ENCODE measurements around the gene TEDDM1.

- TF ChIP-seq, protein P1, sequence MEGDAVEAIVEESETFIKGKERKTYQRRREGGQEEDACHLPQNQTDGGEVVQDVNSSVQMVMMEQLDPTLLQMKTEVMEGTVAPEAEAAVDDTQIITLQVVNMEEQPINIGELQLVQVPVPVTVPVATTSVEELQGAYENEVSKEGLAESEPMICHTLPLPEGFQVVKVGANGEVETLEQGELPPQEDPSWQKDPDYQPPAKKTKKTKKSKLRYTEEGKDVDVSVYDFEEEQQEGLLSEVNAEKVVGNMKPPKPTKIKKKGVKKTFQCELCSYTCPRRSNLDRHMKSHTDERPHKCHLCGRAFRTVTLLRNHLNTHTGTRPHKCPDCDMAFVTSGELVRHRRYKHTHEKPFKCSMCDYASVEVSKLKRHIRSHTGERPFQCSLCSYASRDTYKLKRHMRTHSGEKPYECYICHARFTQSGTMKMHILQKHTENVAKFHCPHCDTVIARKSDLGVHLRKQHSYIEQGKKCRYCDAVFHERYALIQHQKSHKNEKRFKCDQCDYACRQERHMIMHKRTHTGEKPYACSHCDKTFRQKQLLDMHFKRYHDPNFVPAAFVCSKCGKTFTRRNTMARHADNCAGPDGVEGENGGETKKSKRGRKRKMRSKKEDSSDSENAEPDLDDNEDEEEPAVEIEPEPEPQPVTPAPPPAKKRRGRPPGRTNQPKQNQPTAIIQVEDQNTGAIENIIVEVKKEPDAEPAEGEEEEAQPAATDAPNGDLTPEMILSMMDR (IDR thresholded peaks at IDR 0.05; ENCODE audit: low read depth, low read length): no peak
- no peak for TF ChIP-seq EZH2phosphoT487 (IDR thresholded peaks at IDR 0.05; ENCODE audit: low read depth)
These were observed 33.9 kb downstream of the TEDDM1 start for GRCh38 chr1:182366596-182366995.

Data from OCI-LY3 (cell line).